Measurements from ENCODE around the gene CCDC183.

The CCDC183 gene

DNA sequence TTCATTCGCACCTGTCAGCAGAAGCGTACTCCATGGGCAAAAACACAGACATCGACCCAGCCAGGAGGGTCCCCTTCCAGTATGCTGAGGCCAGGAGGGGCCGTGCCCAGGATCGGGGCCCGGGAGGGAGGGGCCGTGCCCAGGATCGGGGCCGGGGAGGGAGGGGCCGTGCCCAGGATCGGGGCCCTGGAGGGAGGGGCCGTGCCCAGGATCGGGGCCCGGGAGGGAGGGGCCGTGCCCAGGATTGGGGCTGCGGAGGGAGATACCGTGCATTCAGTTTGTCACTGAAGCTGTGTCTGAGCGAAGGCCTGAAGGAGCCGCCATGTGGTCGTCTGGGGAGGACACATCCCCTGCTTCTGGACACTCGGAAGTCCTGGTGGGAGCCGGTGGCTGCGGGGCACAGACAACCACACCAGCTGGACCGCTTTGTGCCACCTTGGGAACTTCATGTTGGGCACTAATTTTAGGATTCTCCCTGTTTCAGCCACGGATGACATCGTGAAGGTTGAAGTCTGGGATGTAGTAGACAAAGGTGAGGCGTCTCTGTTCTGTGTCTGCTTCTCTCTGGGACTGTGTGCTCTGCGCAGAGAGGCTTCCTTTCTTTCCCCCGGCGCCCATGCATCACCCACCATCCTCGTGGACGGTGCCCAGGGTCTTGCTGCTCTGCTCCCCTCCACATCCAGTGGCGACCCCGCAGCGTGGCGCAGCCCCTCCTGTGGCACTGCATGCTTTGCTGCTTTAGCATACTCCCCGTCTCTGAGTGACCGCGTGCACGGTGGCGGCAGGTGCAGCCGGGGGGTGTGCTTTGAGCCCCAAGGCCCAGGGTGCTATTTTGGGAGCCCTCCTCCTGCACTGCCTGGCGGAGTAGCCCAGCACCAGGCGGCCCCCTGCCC, 29.4 kb downstream of the CCDC183 start:
- Mint-ChIP-seq H3K4me1 (peaks cover 7% of the 10 kb centered on the region), H3K27ac (no peak overlapping the region), H3K9me3 (no peaks in the 10 kb centered on the region), H3K4me3 (no peak overlapping the region), H3K36me3 (ENCODE audit: low read depth) (peaks cover 18% of the 10 kb centered on the region), H3K27me3 (ENCODE audit: low read depth) (no peaks in the 10 kb centered on the region)
- no peak for TF ChIP-seq CTCF (IDR thresholded peaks at IDR 0.05; ENCODE audit: unreplicated experiment in 3 of 3)

GRCh38 chr9:136826188-136826541, 30.0 kb downstream of the CCDC183 start:
- Mint-ChIP-seq H3K9me3 (no peaks in the 10 kb centered on the region), H3K4me1 (peaks cover under 1% of the 10 kb centered on the region), H3K27ac (no peak overlapping the region), H3K36me3 (ENCODE audit: low read depth) (peaks cover 13% of the 10 kb centered on the region), H3K4me3 (no peak overlapping the region), H3K27me3 (ENCODE audit: low read depth) (no peaks in the 10 kb centered on the region)
- no peak for TF ChIP-seq CTCF (IDR thresholded peaks at IDR 0.05; ENCODE audit: unreplicated experiment in 3 of 3)

GRCh38 chr9:136826703-136827582, 30.8 kb downstream of the CCDC183 start:
- no peaks in the 10 kb centered on the region for H3K9me3 Mint-ChIP-seq
- H3K27ac Mint-ChIP-seq = no peak overlapping the region
- H3K4me3 Mint-ChIP-seq = no peak overlapping the region
- TF ChIP-seq CTCF (IDR thresholded peaks at IDR 0.05; ENCODE audit: unreplicated experiment in 3 of 3) = no peak
- H3K4me1 Mint-ChIP-seq = no peaks in the 10 kb centered on the region
- no peaks in the 10 kb centered on the region for H3K27me3 Mint-ChIP-seq (ENCODE audit: low read depth)
- peaks cover 13% of the 10 kb centered on the region for H3K36me3 Mint-ChIP-seq (ENCODE audit: low read depth)

DNA sequence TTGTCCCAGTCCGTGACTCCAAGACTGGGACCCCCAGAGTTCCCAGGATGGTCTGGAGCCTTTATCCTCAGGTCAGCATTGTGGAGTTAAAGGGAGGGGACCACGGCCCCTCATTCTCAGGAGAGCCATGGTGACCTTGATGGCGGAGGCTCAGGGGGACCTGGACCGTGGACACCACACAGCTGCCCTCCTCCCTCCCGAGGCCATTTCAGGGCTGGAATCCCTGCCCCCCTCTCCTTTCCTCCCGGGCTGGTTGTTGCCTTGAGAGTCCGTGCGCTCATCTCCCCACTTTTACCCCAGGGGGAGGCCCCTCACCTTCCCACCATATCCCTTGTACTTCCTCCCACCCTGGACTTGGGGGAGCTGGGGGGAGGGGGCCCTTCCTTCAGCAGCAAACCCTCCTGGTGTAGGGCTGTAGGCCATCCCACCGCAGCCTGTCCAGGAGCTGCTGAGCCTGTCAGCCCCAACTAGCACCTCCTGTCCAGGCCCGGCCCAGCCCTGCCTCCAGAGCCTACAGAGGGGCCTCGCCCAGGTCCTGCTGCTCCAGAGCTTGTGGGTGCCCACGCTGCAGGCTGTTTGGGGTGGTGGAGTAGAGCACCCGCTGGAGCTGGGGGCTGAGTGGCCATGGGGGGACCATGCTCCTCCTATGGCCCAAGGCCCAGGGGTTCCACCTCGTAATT, 31.8 kb downstream of the CCDC183 start:
- no peak overlapping the region for H3K27ac Mint-ChIP-seq
- H3K9me3 Mint-ChIP-seq = no peaks in the 10 kb centered on the region
- no peak for TF ChIP-seq CTCF (IDR thresholded peaks at IDR 0.05; ENCODE audit: unreplicated experiment in 3 of 3)
- H3K27me3 Mint-ChIP-seq (ENCODE audit: low read depth) = no peaks in the 10 kb centered on the region
- H3K36me3 Mint-ChIP-seq (ENCODE audit: low read depth) = peaks cover 20% of the 10 kb centered on the region
- H3K4me3 Mint-ChIP-seq = no peak overlapping the region
- H3K4me1 Mint-ChIP-seq = no peaks in the 10 kb centered on the region

- Mint-ChIP-seq H3K9me3 (no peaks in the 10 kb centered on the region), H3K4me3 (no peak overlapping the region), H3K4me1 (no peaks in the 10 kb centered on the region), H3K27ac (no peak overlapping the region), H3K27me3 (ENCODE audit: low read depth) (no peaks in the 10 kb centered on the region), H3K36me3 (ENCODE audit: low read depth) (peaks cover 15% of the 10 kb centered on the region)
- no peak for TF ChIP-seq CTCF (IDR thresholded peaks at IDR 0.05; ENCODE audit: unreplicated experiment in 3 of 3)
Observed at GRCh38 chr9:136828474-136829140, 32.5 kb downstream of the CCDC183 start.

Measured in nephron (organoid).